ENCODE data around the gene TSPAN4.

The TSPAN4 gene

DNA sequence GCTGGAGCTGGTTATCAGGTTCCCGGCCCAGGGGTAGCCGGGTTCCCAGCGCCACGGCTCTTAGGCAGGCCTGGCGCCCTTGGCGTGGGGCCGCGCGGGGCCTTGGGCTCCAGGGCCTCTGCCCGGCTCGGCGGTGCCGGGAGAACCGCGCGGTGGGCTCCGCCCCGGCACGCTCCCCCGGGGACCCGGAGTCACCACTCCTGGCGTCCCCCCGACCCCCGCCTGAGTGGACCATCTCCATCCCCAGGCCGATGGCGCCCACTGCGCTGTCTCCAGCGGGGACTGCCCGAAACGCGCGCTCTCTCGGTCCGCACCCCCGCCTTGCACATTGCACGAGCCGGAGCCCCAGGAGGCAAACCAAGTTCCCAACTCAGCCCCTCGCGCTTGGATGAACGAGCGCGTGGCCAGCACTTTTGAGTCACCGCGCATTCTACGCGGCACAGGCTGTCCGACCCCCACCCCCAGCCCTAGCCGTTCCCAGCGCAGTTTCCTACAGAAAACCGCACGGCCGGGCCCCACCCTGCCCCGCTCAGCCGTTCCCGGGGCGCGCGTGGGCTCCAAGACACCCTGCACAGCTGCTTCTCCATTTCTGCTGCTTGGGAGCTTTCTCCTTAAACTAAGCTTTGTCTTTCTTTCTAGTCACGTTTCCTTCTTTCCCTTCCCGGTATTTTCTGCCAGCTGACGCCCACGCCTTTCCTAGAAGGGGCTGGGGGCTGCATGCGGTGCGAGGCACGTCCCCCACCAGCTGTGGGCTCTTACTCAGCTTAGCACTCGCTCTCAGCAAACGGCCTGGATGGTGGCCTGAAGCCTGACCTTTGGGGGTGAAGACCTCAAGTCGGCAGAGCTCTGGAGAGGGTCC, 68.6 kb downstream of the TSPAN4 start:
- DNase-seq (ENCODE audit: low read depth), result no peak

DNA sequence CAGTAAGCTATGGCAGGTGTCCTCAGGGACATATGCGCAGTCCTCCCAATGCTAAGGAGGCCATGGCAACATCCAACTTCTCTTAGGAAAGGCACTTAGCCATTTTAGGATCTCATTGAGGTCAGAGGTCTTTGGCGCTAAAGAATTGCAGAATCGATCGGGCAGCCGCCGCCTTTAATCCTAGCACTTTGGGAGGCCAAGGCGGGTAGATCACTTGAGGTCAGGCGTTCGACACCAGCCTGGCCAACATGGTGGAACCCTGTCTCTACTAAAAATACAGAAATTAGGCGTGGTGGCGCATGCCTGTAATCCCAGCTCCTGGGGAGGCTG, 69.2 kb downstream of the TSPAN4 start:
- DNase-seq (ENCODE audit: low read depth), result no peak

GRCh38 chr11:912266-912665, 69.6 kb downstream of the TSPAN4 start:
- DNase-seq (ENCODE audit: low read depth), result no peak

GRCh38 chr11:913043-913442, 70.4 kb downstream of the TSPAN4 start:
- no peak for DNase-seq (ENCODE audit: low read depth)

- no peak for DNase-seq (ENCODE audit: low read depth)
Measured at GRCh38 chr11:914204-914603, 71.6 kb downstream of the TSPAN4 start.

DNA sequence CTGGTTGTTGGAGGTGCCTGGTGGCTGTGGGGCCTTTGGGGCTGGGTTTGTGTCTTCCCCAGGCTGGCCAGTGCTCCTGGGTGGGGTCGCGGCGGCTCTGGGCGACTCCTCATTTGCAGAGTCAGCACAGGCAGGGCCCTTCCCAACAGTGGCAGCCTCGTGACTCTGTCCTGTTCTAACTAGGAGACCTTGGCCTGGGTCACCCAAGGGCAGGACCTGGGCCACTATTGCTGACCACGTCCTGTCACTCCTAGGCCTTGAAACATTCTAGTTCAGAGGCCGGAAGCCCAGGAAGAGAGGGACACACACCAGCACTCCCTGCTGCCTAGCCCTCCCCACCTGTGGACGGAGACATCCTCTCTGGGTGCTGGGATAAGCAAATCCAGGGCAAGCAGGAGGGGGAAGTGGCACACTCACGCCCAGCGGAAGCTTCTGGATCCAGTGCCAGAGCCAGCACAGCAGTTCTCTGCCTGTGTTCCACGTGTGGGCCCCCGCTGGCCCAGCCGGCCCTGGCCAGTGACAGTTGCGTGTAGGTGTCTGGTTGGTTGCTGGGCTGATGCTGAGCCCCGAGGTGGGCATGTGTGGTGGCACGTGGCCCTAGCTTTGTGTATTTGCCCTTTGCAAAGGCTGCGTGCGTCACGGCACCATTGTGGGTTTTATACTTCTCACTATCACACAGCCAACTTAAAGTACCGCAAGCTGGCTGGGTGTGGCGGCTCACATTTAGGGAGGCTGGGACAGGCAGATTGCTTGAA, 72.3 kb downstream of the TSPAN4 start:
- no peak for DNase-seq (ENCODE audit: low read depth)
